Activated CD4-positive, CD25-positive, alpha-beta regulatory T cell treated with anti-CD3 and anti-CD28 coated beads, Interleukin-2, amount 50 U/mL, for 72 hours (primary cell): ENCODE measurements around the gene RABGAP1.
A peak's percentile ranks its signal among the peaks of the same experiment; 100 is the strongest.
"Not testable (repeated sequence)": the region's sequence is repeated elsewhere in the genome, so short reads cannot be mapped to it uniquely, and the experiment has no call there.

Experiments
- DNase-seq: peaks from one replicate; pipeline ENCODE4 v3.0.0; 2021

Gene RABGAP1

GRCh38 chr9:122940749-122941581, at the start of gene RABGAP1:
RABGAP1 (plus strand) TSS chr9:122941020; CDS start chr9:122957060, 16,040 bp downstream.
- DNase-seq: peak; percentile 95

- DNase-seq: no peak
These were observed 42.9 kb upstream of the RABGAP1 start for GRCh38 chr9:122897969-122898368.

DNA sequence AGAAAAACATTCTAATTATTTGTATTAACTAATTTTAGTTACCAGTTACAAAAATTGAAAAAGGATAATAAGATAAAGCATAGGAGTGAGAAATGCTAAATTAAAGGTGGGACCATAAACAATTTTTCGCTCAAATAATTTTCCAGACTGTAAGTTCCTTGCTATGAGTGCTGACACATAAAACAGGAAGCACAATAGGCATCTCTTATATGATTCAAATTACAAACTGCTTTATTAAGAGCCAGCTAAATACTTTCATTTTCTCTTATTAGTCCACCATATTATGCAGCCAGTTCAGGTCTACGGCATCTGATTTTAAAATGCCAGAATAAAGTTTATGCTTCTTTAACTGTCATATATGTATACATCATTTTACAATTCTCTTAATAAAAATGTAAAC, 40.0 kb upstream of the RABGAP1 start:
- DNase-seq: no peak

GRCh38 chr9:122904466-122904822, 36.4 kb upstream of the RABGAP1 start:
- no peak for DNase-seq

GRCh38 chr9:122904823-122905710, 35.8 kb upstream of the RABGAP1 start, which contains the start of gene RC3H2:
RC3H2 (minus strand) TSS chr9:122905359; CDS start chr9:122897509, 7,850 bp downstream.
- peak; percentile 90 for DNase-seq

DNA sequence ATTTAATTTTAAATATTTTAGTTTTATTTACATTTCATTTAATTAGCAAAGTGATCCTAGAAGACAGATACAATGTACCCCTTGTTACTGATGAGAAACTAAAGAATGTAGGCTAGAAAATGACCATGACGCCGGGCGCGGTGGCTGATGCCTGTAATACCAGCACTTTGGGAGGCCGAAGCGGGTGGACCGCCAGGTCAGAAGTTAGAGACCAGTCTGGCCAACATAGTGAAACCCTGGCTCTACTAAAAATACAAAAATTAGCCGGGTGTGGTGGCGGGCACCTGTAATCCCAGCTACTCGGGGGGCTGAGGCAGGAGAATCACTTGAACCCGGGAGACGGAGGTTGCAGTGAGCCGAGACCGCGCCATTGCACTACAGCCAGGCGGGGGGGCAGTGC, 34.7 kb upstream of the RABGAP1 start:
- DNase-seq: not testable (repeated sequence)

DNA sequence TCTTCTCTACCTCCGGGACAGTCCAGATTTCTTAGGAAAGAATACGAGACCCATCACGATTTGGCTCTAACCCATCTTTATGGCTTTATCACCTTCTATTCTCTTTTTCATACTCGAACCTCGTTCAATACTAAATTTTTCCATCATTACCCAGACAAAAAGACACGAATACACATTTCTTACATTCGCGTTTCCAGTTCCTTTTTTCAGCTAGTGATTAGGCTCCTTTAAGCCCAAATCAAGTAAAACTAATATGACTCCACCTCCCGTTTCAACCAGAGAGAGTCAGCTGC, 28.2 kb upstream of the RABGAP1 start:
- DNase-seq: no peak

- peak; percentile 62 for DNase-seq
These were observed 27.7 kb upstream of the RABGAP1 start, which contains the start of gene ZBTB6 for GRCh38 chr9:122912964-122913673. ZBTB6 (minus strand) TSS chr9:122913323; CDS start chr9:122912072, 1,251 bp downstream.

DNA sequence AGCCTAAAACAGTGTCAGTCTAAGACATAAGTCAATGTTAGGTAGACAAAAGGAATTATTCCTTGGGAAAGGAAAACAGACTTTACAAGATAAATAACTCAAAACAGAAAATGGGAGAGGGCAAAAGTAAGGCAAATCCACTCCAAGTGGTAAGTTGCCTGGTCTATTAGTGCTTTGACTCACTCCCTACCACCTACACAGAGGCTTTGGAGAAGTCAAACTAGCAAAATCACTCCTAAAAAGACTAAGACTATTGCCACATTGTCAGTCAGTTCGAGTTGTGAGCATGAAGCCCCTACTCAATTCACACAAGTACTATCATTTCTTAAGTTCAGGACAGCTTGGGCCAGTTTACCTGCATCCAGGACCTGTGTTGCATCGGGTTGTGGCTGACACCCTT, 22.5 kb upstream of the RABGAP1 start:
- DNase-seq: no peak

- DNase-seq: no peak
These were observed 18.1 kb upstream of the RABGAP1 start for GRCh38 chr9:122922713-122923112.

- DNase-seq: no peak
These were observed 16.9 kb upstream of the RABGAP1 start for GRCh38 chr9:122923947-122924346.

DNA sequence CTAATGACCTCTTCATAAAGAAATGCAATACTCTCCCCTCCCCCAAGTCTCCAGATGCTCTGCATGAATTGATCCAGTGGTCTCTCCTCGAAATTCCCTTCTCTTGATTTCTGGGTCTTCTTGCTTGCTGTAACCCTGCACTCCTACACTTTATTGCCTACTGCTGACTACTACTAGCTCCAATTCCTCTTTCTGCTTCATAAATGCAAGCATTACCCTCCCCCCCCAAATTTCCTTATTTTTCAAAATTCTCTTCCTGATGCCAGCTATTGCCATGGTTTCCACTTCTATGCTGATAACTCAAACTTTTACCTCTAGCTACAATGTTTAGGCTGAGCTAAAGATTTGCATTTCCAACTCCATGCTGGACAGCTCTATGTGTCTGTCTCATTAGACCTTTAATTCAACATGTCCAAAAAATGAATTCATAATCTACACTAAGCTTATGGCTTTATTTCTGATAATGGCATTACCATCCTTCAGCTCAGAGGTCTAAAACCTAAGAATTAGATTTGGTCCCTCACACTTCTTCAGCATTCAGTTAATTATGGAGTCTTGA, 10.9 kb upstream of the RABGAP1 start:
- no peak for DNase-seq

GRCh38 chr9:122930541-122931225, 10.1 kb upstream of the RABGAP1 start:
- no peak for DNase-seq

- peak; percentile 86 for DNase-seq
These were observed 9.3 kb upstream of the RABGAP1 start, which contains the start of gene ZBTB26 for GRCh38 chr9:122931226-122932121. ZBTB26 (minus strand) TSS chr9:122931512; CDS start chr9:122919934, 11,578 bp downstream.

DNA sequence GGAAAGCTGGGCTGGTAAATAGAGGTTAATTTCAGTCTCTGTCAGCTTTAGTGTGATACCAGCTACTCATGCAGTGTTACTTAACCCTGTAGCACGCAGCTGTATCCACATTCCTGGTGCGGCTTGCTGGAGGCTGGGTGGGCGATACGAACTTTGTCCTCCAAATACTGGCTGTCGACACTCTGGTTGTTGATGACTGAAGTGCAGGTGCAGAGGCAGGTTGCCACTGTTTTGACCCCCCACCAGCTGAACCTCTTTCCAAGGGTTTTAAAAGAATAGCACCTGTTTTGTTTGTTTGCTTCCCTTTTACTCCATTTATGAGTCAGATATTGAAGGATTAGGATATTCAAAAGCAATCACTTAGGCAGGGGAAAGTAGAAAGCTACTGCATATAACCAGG, 4.4 kb upstream of the RABGAP1 start:
- no peak for DNase-seq

DNA sequence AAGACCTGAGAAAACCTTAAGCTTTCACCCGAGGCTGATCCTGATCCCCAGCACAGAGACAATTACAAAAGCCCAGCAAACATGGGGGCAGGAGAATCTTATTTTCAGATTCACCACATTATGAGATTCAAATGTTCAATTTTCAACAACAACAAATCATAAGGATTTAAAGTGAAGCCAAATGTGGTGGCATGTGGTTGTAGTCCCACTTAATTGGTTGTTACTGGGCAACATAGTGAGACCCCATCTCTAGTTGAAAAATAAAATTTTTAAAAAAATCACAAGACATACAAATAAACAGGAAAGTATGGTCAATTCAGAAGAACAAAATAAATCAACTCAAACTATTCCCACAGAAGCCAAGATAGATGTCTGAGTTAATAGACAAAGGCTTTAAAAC, 3.9 kb upstream of the RABGAP1 start:
- DNase-seq: no peak

GRCh38 chr9:122939601-122940000, 1.2 kb upstream of the RABGAP1 start:
- DNase-seq: no peak

DNA sequence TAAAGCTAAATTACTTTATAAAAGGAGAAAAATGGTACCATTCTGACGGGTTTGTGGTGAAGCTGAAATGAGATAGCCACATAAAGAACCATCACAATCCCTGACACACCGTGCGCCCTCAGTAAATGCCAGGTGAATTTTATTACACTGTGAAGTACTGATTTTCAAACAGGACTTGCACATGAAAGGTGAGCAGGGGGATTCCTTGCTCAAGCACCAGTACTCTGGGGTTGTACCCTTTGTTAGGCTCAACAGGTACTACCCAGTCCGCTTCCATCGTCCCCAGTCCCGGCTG, 419 bp upstream of the RABGAP1 start:
- DNase-seq: no peak

DNA sequence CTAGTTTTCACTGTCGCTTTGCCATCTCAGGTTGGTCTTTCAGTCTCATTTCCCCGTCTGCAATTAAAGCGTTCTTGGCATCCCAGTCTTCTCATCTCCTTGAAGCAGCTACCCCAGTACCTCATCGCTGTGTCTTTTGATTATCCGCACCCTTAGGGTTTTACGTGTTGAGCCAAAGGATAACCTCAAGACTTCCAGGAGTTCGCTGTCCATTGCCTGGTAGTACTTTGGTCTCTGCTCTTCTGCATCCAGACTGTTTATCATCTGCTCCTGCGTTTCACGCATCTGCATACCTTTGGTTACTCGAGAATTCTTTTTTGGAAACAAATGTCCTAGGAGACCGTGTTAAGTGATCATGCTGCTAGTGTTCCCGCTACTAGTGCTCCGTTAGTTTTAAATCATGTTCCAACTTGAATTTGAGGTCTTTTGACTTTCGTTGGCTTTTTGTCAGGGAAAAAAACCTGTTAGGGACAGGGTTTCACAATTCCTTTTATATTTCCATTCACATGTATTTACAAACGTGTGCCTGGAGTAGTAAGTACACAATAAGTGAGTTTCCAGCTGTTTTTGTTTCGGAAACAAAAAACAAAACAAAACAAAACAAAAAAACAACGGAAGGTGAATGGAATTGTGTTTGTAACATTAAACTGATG, 888 bp downstream of the RABGAP1 start:
- no peak for DNase-seq

- no peak for DNase-seq
These were observed 4.4 kb downstream of the RABGAP1 start for GRCh38 chr9:122944960-122945888.
